ENCODE results near the gene OS9.

- TF ChIP-seq CTCF (IDR thresholded peaks at IDR 0.05 in 2 of 3, conservative IDR thresholded peaks at IDR 0.05 in 1 of 3; ENCODE audit: insufficient read depth in 2 of 3, low read depth in 1 of 3, low read length in 3 of 3): no peak
- TF ChIP-seq TAF1 (IDR thresholded peaks at IDR 0.05; ENCODE audit: control insufficient read depth, extremely low read depth, insufficient read depth, low read length, severe bottlenecking): no peak
- TF ChIP-seq CREB3L1 (IDR thresholded peaks at IDR 0.05; ENCODE audit: borderline replicate concordance, low read depth): no peak
- TF ChIP-seq PBX2 (CRISPR knock-in tag; IDR thresholded peaks at IDR 0.05; ENCODE audit: low read depth): no peak
- no peak for TF ChIP-seq PBX2 (tag; conservative IDR thresholded peaks at IDR 0.05; ENCODE audit: low read depth)
- no peak for TF ChIP-seq ATF3 (IDR thresholded peaks at IDR 0.05)
- no peak for TF ChIP-seq ATF3 (CRISPR knock-in tag; conservative IDR thresholded peaks at IDR 0.05)
- no peak for TF ChIP-seq HDAC2 (IDR thresholded peaks at IDR 0.05)
- no peak for TF ChIP-seq ZNF274 (IDR thresholded peaks at IDR 0.05; ENCODE audit: borderline replicate concordance, low read depth, low read length)
- no peak for TF ChIP-seq FOXP4 (CRISPR knock-in tag; IDR thresholded peaks at IDR 0.05; ENCODE audit: borderline replicate concordance)
- no peak for TF ChIP-seq FOXM1 (IDR thresholded peaks at IDR 0.05; ENCODE audit: low read depth)
- TF ChIP-seq FOXM1 (CRISPR knock-in tag; IDR thresholded peaks at IDR 0.05; ENCODE audit: low read depth): no peak
- no peak for TF ChIP-seq TBP (optimal IDR thresholded peaks at IDR 0.05; ENCODE audit: low read depth, low read length)
- TF ChIP-seq EZH2 (IDR thresholded peaks at IDR 0.05; ENCODE audit: borderline replicate concordance, low read depth, low read length): no peak
Measured at GRCh38 chr12:57707250-57707649, 13.3 kb downstream of the OS9 start.
